Stimulated activated CD8-positive, alpha-beta memory T cell treated with anti-CD3 and anti-CD28 coated beads, Interleukin-4, amount 100 ng/mL, for 48 hours (primary cell): ENCODE data around the gene KCNIP1.

ENCODE experiments used
- DNase-seq: peaks from one replicate; pipeline ENCODE4 v3.0.0-alpha.2; 2020

Gene KCNIP1

GRCh38 chr5:170503990-170504596 lies at the start of gene KCNIP1:
TSS of gene KCNIP1 (plus strand) at chr5:170504020.
- DNase-seq: no peak

- no peak for DNase-seq
Measured at GRCh38 chr5:170463426-170463825, 40.4 kb upstream of the KCNIP1 start.

GRCh38 chr5:170464280-170465127 lies 39.3 kb upstream of the KCNIP1 start:
- no peak for DNase-seq

- no peak for DNase-seq
Measured at GRCh38 chr5:170466553-170466952, 37.3 kb upstream of the KCNIP1 start.

GRCh38 chr5:170466988-170467707 lies 36.7 kb upstream of the KCNIP1 start:
- peak; percentile 49 for DNase-seq

- no peak for DNase-seq
Measured at GRCh38 chr5:170468633-170469285, 35.1 kb upstream of the KCNIP1 start.

GRCh38 chr5:170469414-170469813 lies 34.4 kb upstream of the KCNIP1 start:
- DNase-seq: no peak

- DNase-seq: no peak
Measured at GRCh38 chr5:170470275-170470674, 33.5 kb upstream of the KCNIP1 start.

- DNase-seq: no peak
Measured at GRCh38 chr5:170470808-170471404, 32.9 kb upstream of the KCNIP1 start.

GRCh38 chr5:170471551-170472178 lies 32.2 kb upstream of the KCNIP1 start:
- DNase-seq: no peak

GRCh38 chr5:170473642-170474041 lies 30.2 kb upstream of the KCNIP1 start:
- no peak for DNase-seq

GRCh38 chr5:170474489-170475274 lies 29.1 kb upstream of the KCNIP1 start:
- DNase-seq: no peak

GRCh38 chr5:170475294-170476000 lies 28.4 kb upstream of the KCNIP1 start:
- no peak for DNase-seq

GRCh38 chr5:170476704-170477103 lies 27.1 kb upstream of the KCNIP1 start:
- DNase-seq: no peak

- no peak for DNase-seq
Measured at GRCh38 chr5:170477906-170478305, 25.9 kb upstream of the KCNIP1 start.

GRCh38 chr5:170478306-170478705 lies 25.5 kb upstream of the KCNIP1 start:
- DNase-seq: no peak

GRCh38 chr5:170479484-170479883 lies 24.3 kb upstream of the KCNIP1 start:
- no peak for DNase-seq

- DNase-seq: no peak
Measured at GRCh38 chr5:170480260-170480659, 23.6 kb upstream of the KCNIP1 start.

GRCh38 chr5:170481849-170482248 lies 22.0 kb upstream of the KCNIP1 start:
- DNase-seq: no peak

- DNase-seq: no peak
Measured at GRCh38 chr5:170482511-170482910, 21.3 kb upstream of the KCNIP1 start.
